M059J (cell line): Measurements from ENCODE around the gene GALNT9. TPM values are rescaled to one million over a fixed set of nuclear protein-coding genes. Genes with fewer than 3 reads are reported as not detected.
"Not testable (repeated sequence)": the region's sequence is repeated elsewhere in the genome, so short reads cannot be mapped to it uniquely, and the experiment has no call there.

Experiments
- DNase-seq: peaks from one replicate; pipeline ENCODE4 v3.0.0-alpha.2; 2012; ENCODE audit warnings: low read depth
- total RNA-seq: library from RNA; depleted of rRNA; stranded (reverse); fragments of >200 nt; shearing (Covaris generic); gene quantifications from 2 replicates; pipeline ENCODE4 v1.2.3, GENCODE V29; 2014

The GALNT9 gene
- total RNA-seq, 1 experiment from 2014 or later = not detected

DNA sequence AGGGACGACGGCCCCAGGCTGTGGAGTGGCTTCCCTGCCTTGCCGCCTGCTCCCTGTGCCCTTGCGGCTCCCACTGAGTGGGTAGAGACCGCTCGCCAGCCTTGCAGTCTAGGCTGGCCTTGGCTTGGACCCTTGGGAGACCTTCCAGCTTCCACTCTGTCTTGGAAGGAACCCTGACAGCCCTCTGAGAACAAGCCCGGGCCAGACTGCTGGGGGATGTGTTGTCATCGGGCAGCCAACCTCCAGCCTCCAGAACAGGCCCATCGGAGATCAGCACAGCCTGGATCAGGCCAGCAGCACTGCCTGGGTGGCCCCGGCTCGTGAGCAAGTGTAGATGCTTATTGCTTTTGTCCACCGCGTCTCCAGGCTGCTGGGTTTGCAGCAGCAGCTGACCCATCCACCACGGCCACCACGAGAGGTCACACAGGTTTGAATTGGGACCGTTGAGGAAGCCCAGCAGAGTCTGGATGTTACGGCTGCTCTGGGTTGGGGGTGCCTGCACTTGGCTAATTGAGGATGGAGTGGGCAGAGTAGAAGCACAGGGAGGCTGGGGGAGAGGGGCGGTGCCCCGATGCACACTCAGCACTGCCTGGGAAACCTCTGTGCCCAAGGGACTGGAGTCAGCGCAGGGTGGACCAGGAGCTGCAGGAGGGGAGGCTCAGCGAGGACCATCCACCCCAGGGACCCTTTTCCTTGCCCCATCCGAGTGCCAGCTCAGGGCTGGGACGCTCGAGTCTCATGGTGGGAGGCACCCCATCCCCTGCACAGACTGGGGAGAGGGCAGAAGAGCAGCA, 129.7 kb downstream of the GALNT9 start:
- DNase-seq = no peak

DNA sequence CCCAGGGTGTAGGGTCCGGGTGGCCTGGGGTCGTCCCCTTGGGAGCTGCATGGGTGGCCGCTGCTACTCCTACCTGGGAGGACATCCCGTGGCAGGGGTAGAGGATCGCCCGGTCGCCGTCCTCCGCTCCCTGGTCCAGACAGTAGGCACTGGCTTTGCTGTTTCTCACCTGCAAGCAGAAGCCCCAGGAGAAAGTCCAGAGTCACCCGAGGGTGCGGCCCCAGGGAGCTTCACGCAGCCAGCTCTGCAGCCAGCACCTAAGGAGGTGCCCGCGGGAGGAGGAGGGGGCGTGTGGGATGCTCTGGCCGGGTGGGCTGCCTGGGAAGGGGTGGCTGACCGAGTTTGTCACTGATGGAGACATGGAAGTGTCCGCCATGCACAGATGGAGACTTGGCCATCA, 130.3 kb downstream of the GALNT9 start:
- no peak for DNase-seq

GRCh38 chr12:132197581-132198354, 131.6 kb downstream of the GALNT9 start:
- no peak for DNase-seq

GRCh38 chr12:132196873-132197390, 132.5 kb downstream of the GALNT9 start:
- DNase-seq = no peak

DNA sequence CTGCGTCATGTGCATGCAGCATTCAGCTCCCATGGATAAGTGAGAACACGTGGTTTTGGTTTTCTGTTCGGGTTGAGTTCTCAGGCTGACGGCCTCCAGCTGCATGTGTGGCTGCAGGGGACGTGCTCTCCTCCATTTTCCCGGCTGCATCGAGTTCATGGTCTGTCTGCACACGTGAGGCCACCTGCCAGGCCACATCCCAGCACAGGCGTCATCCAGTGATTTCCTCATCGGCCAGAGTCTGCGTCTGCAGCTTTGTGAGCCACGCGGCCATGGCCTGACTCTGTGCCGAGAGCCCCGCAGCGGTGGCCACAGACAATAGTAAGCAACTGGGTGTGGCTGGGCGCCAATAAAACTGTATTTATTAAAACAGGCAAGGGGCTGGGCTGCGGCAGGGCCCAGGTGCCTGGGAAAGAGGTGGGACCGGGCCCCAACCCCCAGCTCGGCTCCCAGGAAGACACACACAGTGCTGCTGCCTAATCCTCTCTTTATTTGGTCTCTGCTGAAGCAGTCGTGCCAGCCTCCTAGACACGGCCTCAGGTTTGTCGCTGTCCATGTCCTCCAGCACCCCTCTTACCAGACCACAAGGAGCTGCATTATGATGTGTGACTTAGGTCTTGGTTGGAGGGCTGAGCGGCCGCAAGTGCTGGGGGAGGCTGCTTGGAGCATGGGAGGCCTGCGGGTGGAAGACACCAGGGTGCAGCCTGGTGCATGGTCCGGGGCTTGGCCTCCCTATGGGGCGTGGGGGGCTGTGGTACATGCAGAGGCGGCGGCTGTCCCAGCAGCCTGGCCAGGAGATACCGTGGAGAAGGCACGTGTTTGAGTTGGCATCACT, 133.1 kb downstream of the GALNT9 start:
- DNase-seq = peak; percentile 16

DNA sequence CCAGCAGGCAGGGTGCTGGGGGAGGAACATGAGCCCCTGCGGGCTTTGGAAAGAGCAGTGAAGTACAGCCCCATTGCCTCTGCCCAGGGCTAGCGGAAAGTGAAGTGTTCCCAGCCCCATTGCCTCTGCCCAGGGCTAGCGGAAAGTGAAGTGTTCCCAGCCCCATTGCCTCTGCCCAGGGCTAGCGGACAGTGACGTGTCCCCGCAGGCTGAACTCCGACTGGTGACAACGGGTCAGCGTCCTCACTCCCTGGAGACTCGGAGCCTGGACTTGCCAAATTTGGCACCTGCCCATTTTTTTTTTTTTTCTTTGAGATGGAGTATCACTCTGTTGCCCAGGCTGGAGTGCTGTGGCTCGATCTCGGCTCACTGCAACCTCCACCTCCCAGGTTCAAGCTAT, 134.1 kb downstream of the GALNT9 start:
- not testable (repeated sequence) for DNase-seq

DNA sequence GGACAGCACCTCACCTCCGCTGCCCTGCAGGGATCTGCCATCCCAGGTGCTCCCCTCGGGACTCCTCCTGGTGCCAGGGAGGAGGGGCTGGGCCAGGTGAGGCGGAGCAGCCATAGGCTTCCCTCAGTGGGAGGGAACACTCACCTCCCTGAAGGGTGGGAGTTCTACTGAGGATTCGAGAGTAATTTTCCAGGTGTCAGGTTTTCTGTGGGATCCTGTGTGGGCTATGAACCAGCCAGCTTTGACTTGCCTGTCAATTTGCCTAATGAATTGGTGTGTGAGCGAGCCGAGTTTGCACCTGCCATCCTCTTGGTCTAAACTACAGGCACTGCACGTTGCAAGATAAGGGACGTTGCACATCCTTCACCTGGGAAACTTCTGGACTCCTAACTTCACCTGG, 134.8 kb downstream of the GALNT9 start:
- no peak for DNase-seq

GRCh38 chr12:132194056-132194455, 135.3 kb downstream of the GALNT9 start:
- no peak for DNase-seq

DNA sequence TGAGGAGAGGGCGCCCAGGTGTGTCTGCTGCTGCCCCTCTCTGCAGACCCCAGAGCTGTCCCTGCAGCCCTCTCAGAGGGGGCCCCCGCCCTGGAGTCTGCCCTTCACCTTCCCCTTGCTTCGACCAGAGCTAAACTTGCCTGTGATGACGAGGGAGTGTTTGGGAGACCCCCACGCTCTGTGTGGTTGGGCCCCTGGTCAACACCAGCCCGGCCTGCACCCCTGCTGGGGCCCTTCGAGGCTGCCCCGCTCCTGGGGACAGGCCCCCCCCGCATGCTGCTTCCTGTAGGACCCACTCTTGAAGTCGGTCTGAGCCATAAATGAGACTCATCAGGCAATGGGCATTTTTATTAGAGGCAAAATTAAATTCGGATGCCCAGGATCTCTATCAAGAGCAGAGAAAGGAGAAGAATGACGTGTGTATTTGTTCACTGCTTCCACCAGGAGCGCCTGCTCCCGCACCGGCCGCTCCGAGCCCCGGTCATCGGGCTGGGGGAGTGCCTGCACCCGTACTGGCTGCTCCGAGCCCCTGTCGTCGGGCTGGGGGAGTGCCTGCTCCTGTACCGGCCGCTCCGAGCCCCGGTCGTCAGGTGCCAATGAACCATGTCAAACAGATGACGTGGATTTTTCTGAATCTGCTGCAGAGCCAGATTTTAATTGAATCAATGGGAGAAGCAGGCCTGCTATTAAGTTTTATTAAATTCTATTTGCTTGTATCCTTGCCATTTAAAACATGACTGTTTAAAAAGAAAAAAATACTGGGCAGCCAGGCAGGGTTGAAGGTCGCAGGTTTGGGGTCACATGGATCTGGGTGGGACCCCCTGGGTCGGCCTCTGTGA, 137.5 kb downstream of the GALNT9 start:
- no peak for DNase-seq

DNA sequence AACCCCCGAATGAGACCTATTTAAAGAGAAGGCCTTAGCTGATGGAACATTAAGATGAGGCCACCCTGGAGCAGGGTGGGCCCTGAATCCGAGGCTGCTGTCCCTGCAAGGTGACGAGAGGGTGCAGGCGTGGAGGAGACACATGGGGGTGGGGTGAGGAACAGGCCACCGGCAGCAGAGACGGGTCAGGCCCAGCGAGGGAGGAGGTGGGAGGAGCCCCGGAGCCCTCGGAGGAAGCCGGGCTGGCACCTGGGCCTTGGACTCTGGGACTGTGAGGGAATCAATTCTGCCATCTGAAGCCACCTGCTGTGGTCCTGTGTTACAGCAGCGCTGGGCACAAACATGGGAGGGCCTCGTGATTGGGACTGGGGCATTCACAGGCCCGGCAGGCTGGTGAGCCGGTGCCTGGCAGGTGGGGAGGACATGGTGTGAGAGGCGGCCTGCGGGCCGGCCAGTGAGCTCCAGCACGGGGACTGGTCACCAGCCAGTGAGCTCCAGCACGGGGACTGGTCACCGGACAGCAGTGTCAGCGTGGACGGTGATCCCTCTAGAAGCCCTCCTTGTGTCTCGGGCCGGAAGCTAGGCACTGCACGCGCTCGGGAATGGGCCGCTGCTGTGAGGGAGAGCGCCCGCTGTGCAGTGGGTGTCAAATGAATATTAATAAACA, 138.4 kb downstream of the GALNT9 start:
- DNase-seq = no peak

- DNase-seq = no peak
Measured at GRCh38 chr12:132190012-132190755, 139.2 kb downstream of the GALNT9 start.

DNA sequence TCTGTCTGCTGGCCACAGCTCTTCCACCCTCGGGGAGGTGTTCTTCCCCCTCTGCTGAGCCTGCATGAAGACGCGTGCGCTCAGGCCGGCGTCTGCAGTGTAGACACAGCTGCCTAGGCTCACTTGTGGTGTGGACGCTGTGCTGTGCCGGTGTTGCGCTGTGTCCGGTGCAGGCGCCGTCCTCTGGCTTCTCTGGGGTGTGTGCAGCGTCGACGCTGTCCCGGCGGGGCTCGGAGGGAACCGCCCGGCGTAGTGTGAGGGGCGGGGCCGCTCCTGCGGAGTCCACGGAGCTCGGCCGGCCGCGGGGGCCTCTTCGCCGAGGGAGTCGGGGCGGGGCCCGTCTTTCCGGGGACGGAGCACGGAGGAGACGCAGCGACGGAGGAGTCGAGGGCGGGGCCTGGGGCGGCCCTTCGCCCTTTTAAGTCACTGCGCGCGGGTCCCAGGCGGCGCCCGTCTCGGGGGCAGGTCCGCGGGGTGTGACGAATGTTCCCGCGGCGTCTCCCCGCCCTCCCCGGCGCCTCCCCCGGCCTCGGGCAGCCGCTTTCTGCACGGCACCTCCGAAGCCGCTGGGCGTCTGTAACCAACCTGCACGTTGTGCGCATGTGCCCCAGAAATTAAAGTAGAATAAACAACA, 139.9 kb downstream of the GALNT9 start:
- peak; percentile 63 for DNase-seq

DNA sequence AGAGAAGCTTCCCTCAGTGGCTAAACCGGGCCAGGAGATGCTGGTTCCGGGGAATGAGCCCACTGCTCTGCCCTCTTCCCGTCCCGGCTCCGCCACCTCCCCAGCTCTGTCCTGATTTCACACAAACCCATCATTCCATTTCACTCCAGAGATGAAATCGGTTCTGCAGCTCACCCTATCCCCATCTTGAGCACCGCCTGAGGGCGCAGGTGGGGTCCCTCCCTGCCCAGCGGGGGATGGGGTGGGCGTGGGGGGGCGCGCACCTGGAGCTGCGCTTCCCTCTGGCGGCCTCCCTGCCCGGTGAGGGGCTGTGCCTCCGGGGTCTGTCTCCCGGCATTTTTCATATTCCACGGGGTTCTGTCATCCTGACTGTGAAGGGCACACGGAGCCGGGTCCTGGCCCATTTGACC, 140.5 kb downstream of the GALNT9 start:
- no peak for DNase-seq

- no peak for DNase-seq
Measured at GRCh38 chr12:132188451-132188901, 140.9 kb downstream of the GALNT9 start.

- no peak for DNase-seq
Measured at GRCh38 chr12:132187646-132188450, 141.5 kb downstream of the GALNT9 start.

GRCh38 chr12:132186857-132187620, 142.3 kb downstream of the GALNT9 start:
- no peak for DNase-seq

GRCh38 chr12:132186208-132186856, 143.1 kb downstream of the GALNT9 start:
- DNase-seq = no peak
